BJ (cell line): ENCODE data around the gene SLC8A3. TPM values are rescaled to one million over a fixed set of nuclear protein-coding genes. Genes with fewer than 3 reads are reported as not detected.

Experiments
- CTCF ChIA-PET: fragments of 350-600 bp; formaldehyde crosslinking; extraction: SDS; loops from one replicate; lab custom pipeline; 2021; ENCODE audit warnings: antibody characterized with exemption, inconsistent platforms; lab: Yijun Ruan, JAX
- POLR2A ChIA-PET: fragments of 300-600 bp; sonication (Branson Sonifier 250); formaldehyde crosslinking; extraction: SDS; loops from one replicate; lab custom pipeline; 2021; ENCODE audit warnings: antibody characterized with exemption; lab: Charles Lee
- DNase-seq: peaks from one replicate; pipeline ENCODE4 v3.0.0-alpha.2; 2011; ENCODE audit warnings: low read depth
- H3K27me3 ChIP-seq: 2 replicates; pipeline ENCODE4 v1.6.0; 2011; ENCODE audit warnings: low read length; ENCODE audit not compliant: control insufficient read depth, insufficient read depth
- H3K36me3 ChIP-seq: 2 replicates; pipeline ENCODE4 v1.5.1; 2011; ENCODE audit warnings: low read length; ENCODE audit not compliant: control insufficient read depth, insufficient read depth
- H3K4me3 ChIP-seq: 2 replicates; pipeline ENCODE4 v1.5.1; 2011; ENCODE audit warnings: low read depth, mild to moderate bottlenecking, control low read depth, low read length
- CTCF ChIP-seq: IDR thresholded peaks from 2 replicates; pipeline ENCODE4 v1.5.1; 2011; ENCODE audit warnings: low read depth, mild to moderate bottlenecking, control low read depth, inconsistent platforms, low read length, moderate library complexity; ENCODE audit not compliant: insufficient read depth
- polyA plus RNA-seq: library from polyadenylated mRNA; depleted of rRNA; stranded (reverse); fragments of >200 nt; gene quantifications from 2 replicates; pipeline ENCODE4 v1.2.3, GENCODE V29; 2011

Gene SLC8A3
- polyA plus RNA-seq, 1 experiment = 0.07 TPM

- no peak for TF ChIP-seq CTCF
- ChIA-PET POLR2A (no interaction called here), CTCF (interaction anchor here (1.7 kb wide), 1 partner anchor 9 kb away, joined by 4 read pairs; no protein-coding TSS in a partner anchor)
- no peak overlapping the region for H3K4me3 ChIP-seq
- no peaks in the 10 kb centered on the region for H3K27me3 ChIP-seq
- DNase-seq = no peak
- no peaks in the 10 kb centered on the region for H3K36me3 ChIP-seq
These were observed 48.1 kb downstream of the SLC8A3 start for GRCh38 chr14:70140614-70141013.

- POLR2A ChIA-PET = no interaction called here
- CTCF ChIA-PET = no interaction called here
- Histone ChIP-seq H3K36me3 (no peaks in the 10 kb centered on the region), H3K4me3 (no peak overlapping the region), H3K27me3 (no peaks in the 10 kb centered on the region)
- TF ChIP-seq CTCF = no peak
- no peak for DNase-seq
These were observed 49.4 kb downstream of the SLC8A3 start for GRCh38 chr14:70139384-70139783.

GRCh38 chr14:70137788-70138187, 51.0 kb downstream of the SLC8A3 start:
- DNase-seq = no peak
- H3K36me3 ChIP-seq = no peaks in the 10 kb centered on the region
- POLR2A ChIA-PET = no interaction called here
- H3K27me3 ChIP-seq = no peaks in the 10 kb centered on the region
- CTCF ChIA-PET = interaction anchor here (0.9 to 1.3 kb wide), 2 partner anchors 23 to 77 kb away, joined by 4 read pairs; no protein-coding TSS in a partner anchor
- TF ChIP-seq CTCF = no peak
- no peak overlapping the region for H3K4me3 ChIP-seq

- TF ChIP-seq CTCF = no peak
- no peak overlapping the region for H3K4me3 ChIP-seq
- CTCF ChIA-PET = no interaction called here
- no peaks in the 10 kb centered on the region for H3K27me3 ChIP-seq
- H3K36me3 ChIP-seq = no peaks in the 10 kb centered on the region
- no peak for DNase-seq
- POLR2A ChIA-PET = no interaction called here
These were observed 55.3 kb downstream of the SLC8A3 start for GRCh38 chr14:70133461-70133860.

- Histone ChIP-seq H3K27me3 (no peaks in the 10 kb centered on the region), H3K36me3 (no peaks in the 10 kb centered on the region), H3K4me3 (no peak overlapping the region)
- no peak for DNase-seq
- ChIA-PET POLR2A (no interaction called here), CTCF (no interaction called here)
- TF ChIP-seq CTCF = no peak
These were observed 58.3 kb downstream of the SLC8A3 start for GRCh38 chr14:70130482-70130881.
